Heart right ventricle (tissue), 16 donors: ENCODE data around the gene KLRB1. TPM values are rescaled to one million over a fixed set of nuclear protein-coding genes. Genes with fewer than 3 reads are reported as not detected.

Experiments used
- ATAC-seq, 8 donors: fragments of 200-7000 bp; cut with Tn5 transposase; one replicate each; pipeline ENCODE4 v1.9.1; 2020; ENCODE audit warnings: mild to moderate bottlenecking in 8 of 8, moderate library complexity in 8 of 8, moderate number of reproducible peaks in 1 of 8
- DNase-seq, 2 donors: peaks; one replicate each; pipeline ENCODE4 v3.0.0-alpha.2; 2020
- H3K27ac ChIP-seq, 10 donors: fragments of 200-600 bp; sonication (generic) in 2 of 10; one replicate each; pipeline versions ENCODE4 v1.5.0 to v1.8.0; 2020 to 2022; ENCODE audit warnings: mild to moderate bottlenecking in 3 of 10
- H3K27me3 ChIP-seq, 7 donors: fragments of 200-600 bp; one replicate each; pipeline ENCODE4 v1.8.0; 2021 to 2022; ENCODE audit warnings: mild to moderate bottlenecking in 2 of 7
- H3K36me3 ChIP-seq, 9 donors: fragments of 200-600 bp; sonication (generic) in 1 of 9; one replicate each; pipeline versions ENCODE4 v1.5.0 to v1.8.0; 2020 to 2022; ENCODE audit warnings: mild to moderate bottlenecking in 2 of 9
- H3K4me1 ChIP-seq, 9 donors: fragments of 200-600 bp; sonication (generic) in 1 of 9; one replicate each; pipeline versions ENCODE4 v1.5.0 to v1.8.0; 2020 to 2022; ENCODE audit warnings: mild to moderate bottlenecking in 4 of 9
- H3K4me3 ChIP-seq, 10 donors: fragments of 200-600 bp; sonication (generic) in 2 of 10; one replicate each; pipeline versions ENCODE4 v1.5.0 to v1.8.0; 2020 to 2022; ENCODE audit warnings: mild to moderate bottlenecking in 7 of 10, moderate library complexity in 2 of 10
- H3K9me3 ChIP-seq, 11 donors: fragments of 200-600 bp in 10 of 11; sonication (generic) in 2 of 11; one replicate each; pipeline versions ENCODE4 v1.5.0 to v1.8.0; 2013 to 2022; ENCODE audit warnings: mild to moderate bottlenecking in 2 of 11, control low read depth in 1 of 11, moderate library complexity in 1 of 11
- WGBS, 2 donors: extraction: QIAGEN DNeasy Blood & Tissue Kit; methylation state at CpG; one replicate each; pipeline ENCODE4 v1.1.7; 2013; ENCODE audit warnings: inconsistent platforms in 1 of 2; 5-methylcytosine and 5-hydroxymethylcytosine counted together
- intact Hi-C, 10 donors: fragments of 100-400 bp; cut with DNase I; formaldehyde crosslinking; loops; one replicate each; pipeline versions ENCODE4 v1.11.1 to v1.14.2; 2022
- long read RNA-seq, 3 donors: library from polyadenylated mRNA; unstranded; transcript quantifications; one replicate each; pipeline ENCODE4 v2.0.0, GENCODE V29; 2020 to 2021
- polyA plus RNA-seq, 2 donors: library from polyadenylated mRNA; stranded (reverse); fragments of 200-250 nt; gene quantifications; one replicate each; pipeline ENCODE4 v1.2.3, GENCODE V29; 2013
- total RNA-seq, 10 donors: library from RNA; stranded (reverse); fragmentation: NEBNext Ultra II Directional in 3 of 10; extraction: Animal tissue kit (Norgen Biotek cat#: 25700) in 3 of 10; gene quantifications; one replicate each; pipeline versions ENCODE4 v1.2.1 to v1.2.4, GENCODE V29; 2021 to 2023
- TF ChIP-seq, protein P1 (sequence below), 9 donors: fragments of 200-600 bp; sonication (generic) in 2 of 9; IDR thresholded peaks; one replicate each; pipeline versions ENCODE4 v1.5.0 to v1.8.0; 2021 to 2022; ENCODE audit warnings: antibody characterized with exemption in 9 of 9, mild to moderate bottlenecking in 5 of 9, moderate library complexity in 1 of 9
- donor health status: Arrhythmogenic right ventricular cardiomyopathy.
- donor health status: ischemic (EF 13 %, LVEDD 7.1; RV severe dilation, severe dysfunction).
- donor health status: healthy with polysubstance abuse.
- donor health status: DM: no; HTN: yes; CAD: no.
- donor health status: DM: no; HTN: no; CAD: no.
- donor health status: ischemic (EF 25% LVEDD 6.9; RV normal size, moderate dysfunction).
- donor health status: ischemic (EF 25% LVEDD 5.7; RV mildly dilated, moderate dysfunction).
- donor health status: healthy.
- donor health status: DM: yes; HTN: yes; CAD: no.
- donor health status: Ischemic cardiomyopathy.
- donor health status: ischemic (EF 35%, LVEDD 5.7; RV mildly dilated, moderate dysfunction).
- donor health status: nonischemic (EF 11% LVEDD 7.7; RV severe dilation, severe dysfunction).
- donor health status: DM: yes; HTN: yes; CAD: no.
- donor health status: PGD.
- donor health status: ischemic (EF 29% LVEDD 5.4; RV normal size, mild dysfunction).
- donor health status: nonischemic (EF 23%, LVEDD 6.1; RV moderate dilation, normal function).

The KLRB1 gene
- total RNA-seq (1 to 10 TPM in 1 of 10 donors, under 1 TPM in 6, not detected in 3; 0.16 to 1.4 (median 0.19) TPM), polyA plus RNA-seq (under 1 TPM; 0.16 to 0.44 TPM)
- long read RNA-seq, donor 1, result 0 reads
- long read RNA-seq, donor 2, result 0 reads
- long read RNA-seq, donor 3, result 0 reads

DNA sequence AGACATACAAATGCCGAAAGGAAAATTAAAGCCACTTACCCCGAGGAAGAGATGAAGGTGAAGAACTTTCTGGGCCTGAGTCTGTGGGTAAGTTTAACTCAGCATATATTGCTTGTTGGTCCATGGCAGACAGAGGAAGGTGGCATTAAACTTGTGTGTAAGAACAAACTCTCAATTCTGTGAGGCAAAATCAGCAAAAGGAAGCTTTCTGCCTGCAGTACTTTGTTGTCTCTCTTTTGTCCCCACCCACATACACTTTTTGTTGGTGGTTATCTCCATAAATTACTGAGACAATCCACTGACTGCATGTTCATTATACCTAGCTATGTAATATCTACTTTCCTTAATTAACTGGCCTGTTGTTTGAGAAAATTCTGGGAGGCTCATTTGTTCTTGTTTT lies at the start of gene KLRB1:
KLRB1 (minus strand) TSS at position 201 of the 400 bp plus-strand sequence; CDS start at position 124, 77 bp downstream.
- Histone ChIP-seq H3K27me3 (no peaks in the 10 kb centered on the region), H3K9me3 (no peaks in the 10 kb centered on the region), H3K4me1 (no peaks in the 10 kb centered on the region), H3K36me3 (no peaks in the 10 kb centered on the region), H3K4me3 (no peak within 1 kb of the TSS), H3K27ac (no peak within 1 kb of the TSS)
- TF ChIP-seq, protein P1, sequence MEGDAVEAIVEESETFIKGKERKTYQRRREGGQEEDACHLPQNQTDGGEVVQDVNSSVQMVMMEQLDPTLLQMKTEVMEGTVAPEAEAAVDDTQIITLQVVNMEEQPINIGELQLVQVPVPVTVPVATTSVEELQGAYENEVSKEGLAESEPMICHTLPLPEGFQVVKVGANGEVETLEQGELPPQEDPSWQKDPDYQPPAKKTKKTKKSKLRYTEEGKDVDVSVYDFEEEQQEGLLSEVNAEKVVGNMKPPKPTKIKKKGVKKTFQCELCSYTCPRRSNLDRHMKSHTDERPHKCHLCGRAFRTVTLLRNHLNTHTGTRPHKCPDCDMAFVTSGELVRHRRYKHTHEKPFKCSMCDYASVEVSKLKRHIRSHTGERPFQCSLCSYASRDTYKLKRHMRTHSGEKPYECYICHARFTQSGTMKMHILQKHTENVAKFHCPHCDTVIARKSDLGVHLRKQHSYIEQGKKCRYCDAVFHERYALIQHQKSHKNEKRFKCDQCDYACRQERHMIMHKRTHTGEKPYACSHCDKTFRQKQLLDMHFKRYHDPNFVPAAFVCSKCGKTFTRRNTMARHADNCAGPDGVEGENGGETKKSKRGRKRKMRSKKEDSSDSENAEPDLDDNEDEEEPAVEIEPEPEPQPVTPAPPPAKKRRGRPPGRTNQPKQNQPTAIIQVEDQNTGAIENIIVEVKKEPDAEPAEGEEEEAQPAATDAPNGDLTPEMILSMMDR (IDR thresholded peaks at IDR 0.05), result no peak
- intact Hi-C loops, result no loop called here
- no peak for DNase-seq
- ATAC-seq, result no peak
- WGBS, 2 donors, result 91 to 95% methylated on average over 2 of the region's 2 CpGs

DNA sequence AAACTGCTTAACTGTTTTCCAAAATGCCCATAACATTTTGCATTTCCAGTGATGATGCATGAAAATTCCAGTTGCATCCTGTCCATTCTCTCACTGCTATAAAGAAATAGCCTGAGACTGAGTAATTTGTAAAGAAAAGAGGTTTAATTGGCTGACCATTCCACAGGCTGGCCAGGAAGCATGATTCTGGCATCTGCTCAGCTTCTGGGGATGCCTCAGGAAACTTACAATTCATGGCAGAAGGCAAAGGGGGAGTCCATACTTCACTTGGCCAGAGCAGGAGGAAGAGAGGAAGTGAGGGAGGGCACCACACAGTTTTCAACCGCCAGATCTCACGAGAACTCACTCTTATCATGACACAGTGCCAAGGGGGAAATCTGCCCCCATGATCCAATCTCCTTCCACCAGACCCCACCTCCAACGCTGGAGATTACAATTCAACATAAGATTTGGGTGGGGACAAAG lies 43.6 kb upstream of the KLRB1 start:
- peak overlapping the region in 9 of 10 donors; percentile 83 to 96 (median 93) for H3K27ac ChIP-seq
- ATAC-seq (no peak), DNase-seq (no peak)
- peak overlapping the region in 2 of 10 donors; percentile 66 to 67 for H3K4me3 ChIP-seq
- TF ChIP-seq, protein P1 (IDR thresholded peaks at IDR 0.05), result no peak
- H3K27me3 ChIP-seq, result no peaks in the 10 kb centered on the region
- 48 to 52% methylated on average over 3 of the region's 3 CpGs for WGBS, 2 donors
- peaks cover 0 to 4% (median 0%) of the 10 kb centered on the region in 11 donors for H3K9me3 ChIP-seq
- H3K4me1 ChIP-seq, result peaks cover 2 to 41% (median 27%) of the 10 kb centered on the region in 9 donors
- peaks cover 0 to 34% (median 6%) of the 10 kb centered on the region in 9 donors for H3K36me3 ChIP-seq
- intact Hi-C loops, result loop anchor here in 2 of 10 donors (2.0 to 10.0 kb wide), 3 partner anchors 50 to 214 kb away; partner anchors contain the start of gene CLEC2B (in 1 of the 2)

DNA sequence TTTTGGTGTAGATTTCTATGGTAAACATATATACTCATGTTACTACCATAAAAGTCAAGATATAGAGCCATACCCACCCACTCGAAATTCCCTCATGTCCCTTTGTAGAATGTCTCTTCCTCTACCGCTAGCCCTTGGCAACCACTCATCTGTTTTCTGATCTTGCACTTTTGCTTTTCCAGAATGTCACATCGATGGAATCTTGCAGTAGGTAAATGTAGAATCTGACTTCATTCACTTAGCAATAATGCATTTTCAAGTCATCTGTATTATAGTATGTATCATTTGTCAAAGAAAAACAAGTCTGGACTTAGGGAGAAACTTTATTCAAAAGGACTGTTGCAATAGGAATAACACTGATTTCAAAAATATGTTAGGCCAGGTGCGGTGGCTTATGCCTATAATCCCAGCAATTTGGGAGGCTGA lies 42.4 kb upstream of the KLRB1 start:
- Histone ChIP-seq H3K4me3 (peak overlapping the region; percentile 52 to 82 (median 70)), H3K9me3 (peaks cover 0 to 4% (median 0%) of the 10 kb centered on the region in 11 donors), H3K4me1 (peaks cover 2 to 41% (median 27%) of the 10 kb centered on the region in 9 donors), H3K27ac (peak overlapping the region; percentile 42 to 96 (median 92)), H3K27me3 (no peaks in the 10 kb centered on the region), H3K36me3 (peaks cover 0 to 23% (median 6%) of the 10 kb centered on the region in 9 donors)
- intact Hi-C loops, result loop anchor here in 2 of 10 donors (2.0 to 10.0 kb wide), 3 partner anchors 51 to 215 kb away; partner anchors contain the start of gene CLEC2B (in 1 of the 2)
- ATAC-seq (no peak), DNase-seq (no peak)
- 31 to 42% methylated on average over 4 of the region's 4 CpGs for WGBS, 2 donors
- TF ChIP-seq, protein P1 (IDR thresholded peaks at IDR 0.05), result no peak

DNA sequence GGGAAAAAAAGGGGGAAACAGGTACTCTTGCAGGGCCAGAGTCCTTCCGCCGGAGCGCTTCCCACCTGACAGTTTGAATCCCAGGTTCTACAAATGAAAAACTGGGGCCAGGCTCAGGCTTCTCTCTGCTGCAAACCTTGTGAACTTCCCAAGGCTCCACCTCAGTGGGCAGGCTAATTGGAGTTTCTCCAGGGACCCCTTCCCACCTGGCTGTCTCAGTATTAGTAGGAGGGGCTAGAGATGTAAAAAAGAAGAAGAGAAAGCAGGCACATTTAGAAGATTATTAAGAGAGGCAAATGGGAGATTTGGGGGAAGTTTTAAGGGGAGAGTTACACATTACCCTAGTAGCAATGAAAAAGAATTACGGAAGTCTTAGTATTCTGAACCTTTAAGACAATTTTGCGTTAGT lies 41.8 kb upstream of the KLRB1 start:
- TF ChIP-seq, protein P1 (IDR thresholded peaks at IDR 0.05), result no peak
- ATAC-seq (no peak), DNase-seq (no peak)
- 24 to 39% methylated on average over 5 of the region's 5 CpGs for WGBS, 2 donors
- intact Hi-C loops, result loop anchor here in 2 of 10 donors (5.0 kb wide), 2 partner anchors 43 to 53 kb away; no protein-coding TSS in a partner anchor
- Histone ChIP-seq H3K27ac (peak overlapping the region; percentile 42 to 96 (median 92)), H3K4me1 (peaks cover 2 to 41% (median 27%) of the 10 kb centered on the region in 9 donors), H3K27me3 (no peaks in the 10 kb centered on the region), H3K4me3 (peak overlapping the region; percentile 52 to 82 (median 70)), H3K9me3 (peaks cover 0 to 4% (median 0%) of the 10 kb centered on the region in 11 donors), H3K36me3 (peaks cover 0 to 17% (median 3%) of the 10 kb centered on the region in 9 donors)
